ENCODE measurements around the gene FHDC1. TPM values are rescaled to one million over a fixed set of nuclear protein-coding genes. Genes with fewer than 3 reads are reported as not detected.

Gene FHDC1
- total and polyA plus RNA-seq, 10 of the 15 experiments (the other 5 are each of a cell fraction or from before 2014, with no cell fraction given) = 0.04 to 0.12 (median 0.06) TPM; not detected in 3

- TF ChIP-seq, protein P1, sequence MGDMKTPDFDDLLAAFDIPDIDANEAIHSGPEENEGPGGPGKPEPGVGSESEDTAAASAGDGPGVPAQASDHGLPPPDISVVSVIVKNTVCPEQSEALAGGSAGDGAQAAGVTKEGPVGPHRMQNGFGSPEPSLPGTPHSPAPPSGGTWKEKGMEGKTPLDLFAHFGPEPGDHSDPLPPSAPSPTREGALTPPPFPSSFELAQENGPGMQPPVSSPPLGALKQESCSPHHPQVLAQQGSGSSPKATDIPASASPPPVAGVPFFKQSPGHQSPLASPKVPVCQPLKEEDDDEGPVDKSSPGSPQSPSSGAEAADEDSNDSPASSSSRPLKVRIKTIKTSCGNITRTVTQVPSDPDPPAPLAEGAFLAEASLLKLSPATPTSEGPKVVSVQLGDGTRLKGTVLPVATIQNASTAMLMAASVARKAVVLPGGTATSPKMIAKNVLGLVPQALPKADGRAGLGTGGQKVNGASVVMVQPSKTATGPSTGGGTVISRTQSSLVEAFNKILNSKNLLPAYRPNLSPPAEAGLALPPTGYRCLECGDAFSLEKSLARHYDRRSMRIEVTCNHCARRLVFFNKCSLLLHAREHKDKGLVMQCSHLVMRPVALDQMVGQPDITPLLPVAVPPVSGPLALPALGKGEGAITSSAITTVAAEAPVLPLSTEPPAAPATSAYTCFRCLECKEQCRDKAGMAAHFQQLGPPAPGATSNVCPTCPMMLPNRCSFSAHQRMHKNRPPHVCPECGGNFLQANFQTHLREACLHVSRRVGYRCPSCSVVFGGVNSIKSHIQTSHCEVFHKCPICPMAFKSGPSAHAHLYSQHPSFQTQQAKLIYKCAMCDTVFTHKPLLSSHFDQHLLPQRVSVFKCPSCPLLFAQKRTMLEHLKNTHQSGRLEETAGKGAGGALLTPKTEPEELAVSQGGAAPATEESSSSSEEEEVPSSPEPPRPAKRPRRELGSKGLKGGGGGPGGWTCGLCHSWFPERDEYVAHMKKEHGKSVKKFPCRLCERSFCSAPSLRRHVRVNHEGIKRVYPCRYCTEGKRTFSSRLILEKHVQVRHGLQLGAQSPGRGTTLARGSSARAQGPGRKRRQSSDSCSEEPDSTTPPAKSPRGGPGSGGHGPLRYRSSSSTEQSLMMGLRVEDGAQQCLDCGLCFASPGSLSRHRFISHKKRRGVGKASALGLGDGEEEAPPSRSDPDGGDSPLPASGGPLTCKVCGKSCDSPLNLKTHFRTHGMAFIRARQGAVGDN (IDR thresholded peaks at IDR 0.05) = no peak
- no peak for TF ChIP-seq IKZF2 (IDR thresholded peaks at IDR 0.05)
- no peak for TF ChIP-seq ZNF24 (IDR thresholded peaks at IDR 0.05)
- TF ChIP-seq WRNIP1 (IDR thresholded peaks at IDR 0.05; ENCODE audit: borderline replicate concordance, low read depth, low read length) = no peak
- TF ChIP-seq KDM1A (IDR thresholded peaks at IDR 0.05; ENCODE audit: borderline replicate concordance) = no peak
- TF ChIP-seq ZNF622 (IDR thresholded peaks at IDR 0.05) = no peak
- TF ChIP-seq SMAD1 (IDR thresholded peaks at IDR 0.05; ENCODE audit: low read depth, partially characterized antibody) = no peak
- TF ChIP-seq POLR2AphosphoS5 (IDR thresholded peaks at IDR 0.05; ENCODE audit: low read length) = no peak
- TF ChIP-seq SUPT20H (IDR thresholded peaks at IDR 0.05; ENCODE audit: borderline replicate concordance, control insufficient read depth, low read depth, low read length) = no peak
- TF ChIP-seq BCL11A (IDR thresholded peaks at IDR 0.05; ENCODE audit: low read depth, low read length) = no peak
Measured at GRCh38 chr4:152925851-152926250, 10.3 kb upstream of the FHDC1 start (continued).

DNA sequence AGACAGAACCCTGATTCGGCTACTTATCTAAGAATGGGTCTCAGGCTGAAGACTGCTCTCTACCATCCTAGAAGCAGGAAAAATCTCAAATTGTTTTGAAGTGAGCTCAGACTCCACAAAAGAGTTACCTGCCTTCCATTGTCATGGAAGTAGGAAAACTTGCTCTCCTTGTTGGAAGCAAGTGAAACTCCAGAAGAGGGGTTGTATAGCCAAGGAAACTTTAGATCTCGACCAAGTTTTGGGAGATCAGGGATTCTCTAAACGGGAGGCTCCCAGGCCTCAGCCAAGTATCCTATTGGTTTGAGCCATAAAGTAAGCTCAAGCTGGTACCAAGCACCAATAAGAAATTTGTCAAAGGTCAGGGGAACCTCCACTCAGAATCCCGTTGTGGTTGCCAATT lies 9.2 kb upstream of the FHDC1 start:
- intact Hi-C loops (cut with micrococcal nuclease; ENCODE audit: unreplicated experiment) = no loop called here
- no peak overlapping the region for H3K4me2 ChIP-seq (ENCODE audit: control insufficient read depth, insufficient read depth)
- H3K4me3 ChIP-seq = no peak overlapping the region
- no peak for DNase-seq (ENCODE audit: low read depth, low spot score)
- no peak overlapping the region for H3K9ac ChIP-seq (ENCODE audit: control insufficient read depth, insufficient read depth, low read length)
- peaks cover 6% of the 10 kb centered on the region; the same call in 1 of the 2 replicates for H3K4me1 ChIP-seq (ENCODE audit: control insufficient read depth, insufficient read depth, low read length)
- no peaks in the 10 kb centered on the region for H3K9me3 ChIP-seq (replicated peaks; ENCODE audit: control insufficient read depth, insufficient read depth, low read length)
- in situ Hi-C loops (cut with MboI) = no loop called here
- no peaks in the 10 kb centered on the region for H4K20me1 ChIP-seq (ENCODE audit: control insufficient read depth, insufficient read depth)
- no peak overlapping the region for H3K27ac ChIP-seq (ENCODE audit: control insufficient read depth, insufficient read depth)
- H3K79me2 ChIP-seq (ENCODE audit: control insufficient read depth, insufficient read depth, low read length) = no peaks in the 10 kb centered on the region
- ChIA-PET POLR2A (no interaction called here), RAD21 (ENCODE audit: unreplicated experiment) (no interaction called here), CTCF (interaction anchor here (0.7 kb wide), 1 partner anchor 1093 kb away, joined by 5 read pairs; no protein-coding TSS in a partner anchor), SMC1A (ENCODE audit: uncharacterized antibody, unreplicated experiment) (interaction anchor here (0.6 kb wide), 1 partner anchor 143 kb away, joined by 3 read pairs; no protein-coding TSS in a partner anchor)
- ATAC-seq = no peak
- 70% methylated on average over 4 of the region's 4 CpGs for WGBS (ENCODE audit: insufficient coverage, insufficient replicate concordance, low lambda C conversion rate, missing lambda C conversion rate)
- TF ChIP-seq SIX5 (IDR thresholded peaks at IDR 0.05; ENCODE audit: low read depth, low read length, severe bottlenecking) (no peak), YY1 (IDR thresholded peaks at IDR 0.05; ENCODE audit: low read depth, low read length) (no peak)
- TF ChIP-seq, protein P2, sequence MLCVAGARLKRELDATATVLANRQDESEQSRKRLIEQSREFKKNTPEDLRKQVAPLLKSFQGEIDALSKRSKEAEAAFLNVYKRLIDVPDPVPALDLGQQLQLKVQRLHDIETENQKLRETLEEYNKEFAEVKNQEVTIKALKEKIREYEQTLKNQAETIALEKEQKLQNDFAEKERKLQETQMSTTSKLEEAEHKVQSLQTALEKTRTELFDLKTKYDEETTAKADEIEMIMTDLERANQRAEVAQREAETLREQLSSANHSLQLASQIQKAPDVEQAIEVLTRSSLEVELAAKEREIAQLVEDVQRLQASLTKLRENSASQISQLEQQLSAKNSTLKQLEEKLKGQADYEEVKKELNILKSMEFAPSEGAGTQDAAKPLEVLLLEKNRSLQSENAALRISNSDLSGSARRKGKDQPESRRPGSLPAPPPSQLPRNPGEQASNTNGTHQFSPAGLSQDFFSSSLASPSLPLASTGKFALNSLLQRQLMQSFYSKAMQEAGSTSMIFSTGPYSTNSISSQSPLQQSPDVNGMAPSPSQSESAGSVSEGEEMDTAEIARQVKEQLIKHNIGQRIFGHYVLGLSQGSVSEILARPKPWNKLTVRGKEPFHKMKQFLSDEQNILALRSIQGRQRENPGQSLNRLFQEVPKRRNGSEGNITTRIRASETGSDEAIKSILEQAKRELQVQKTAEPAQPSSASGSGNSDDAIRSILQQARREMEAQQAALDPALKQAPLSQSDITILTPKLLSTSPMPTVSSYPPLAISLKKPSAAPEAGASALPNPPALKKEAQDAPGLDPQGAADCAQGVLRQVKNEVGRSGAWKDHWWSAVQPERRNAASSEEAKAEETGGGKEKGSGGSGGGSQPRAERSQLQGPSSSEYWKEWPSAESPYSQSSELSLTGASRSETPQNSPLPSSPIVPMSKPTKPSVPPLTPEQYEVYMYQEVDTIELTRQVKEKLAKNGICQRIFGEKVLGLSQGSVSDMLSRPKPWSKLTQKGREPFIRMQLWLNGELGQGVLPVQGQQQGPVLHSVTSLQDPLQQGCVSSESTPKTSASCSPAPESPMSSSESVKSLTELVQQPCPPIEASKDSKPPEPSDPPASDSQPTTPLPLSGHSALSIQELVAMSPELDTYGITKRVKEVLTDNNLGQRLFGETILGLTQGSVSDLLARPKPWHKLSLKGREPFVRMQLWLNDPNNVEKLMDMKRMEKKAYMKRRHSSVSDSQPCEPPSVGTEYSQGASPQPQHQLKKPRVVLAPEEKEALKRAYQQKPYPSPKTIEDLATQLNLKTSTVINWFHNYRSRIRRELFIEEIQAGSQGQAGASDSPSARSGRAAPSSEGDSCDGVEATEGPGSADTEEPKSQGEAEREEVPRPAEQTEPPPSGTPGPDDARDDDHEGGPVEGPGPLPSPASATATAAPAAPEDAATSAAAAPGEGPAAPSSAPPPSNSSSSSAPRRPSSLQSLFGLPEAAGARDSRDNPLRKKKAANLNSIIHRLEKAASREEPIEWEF (IDR thresholded peaks at IDR 0.05; ENCODE audit: insufficient replicate concordance, low read depth, low read length) = no peak
- BruUV-seq (replicated peaks) = no TSS peak
- no peak overlapping the region for H2AFZ ChIP-seq (ENCODE audit: control insufficient read depth, low read depth, low read length)
- FAIRE-seq = no peak
- no peaks in the 10 kb centered on the region for H3K36me3 ChIP-seq (ENCODE audit: control insufficient read depth in 2 of 2, insufficient read depth in 2 of 2, low read length in 1 of 2)
- no peaks in the 10 kb centered on the region for H3K27me3 ChIP-seq (replicated peaks in 1 of 2; ENCODE audit: control insufficient read depth in 2 of 2, insufficient read depth in 2 of 2, low read length in 1 of 2)
